KMS-11 (cell line): ENCODE results near the gene LARGE2.
"Not testable (repeated sequence)": the region's sequence is repeated elsewhere in the genome, so short reads cannot be mapped to it uniquely, and the experiment has no call there.

Source experiments
- H2AFZ ChIP-seq: fragments of 200-600 bp; sonication (generic); 2 replicates; pipeline ENCODE4 v1.6.1; 2016; ENCODE audit warnings: antibody characterized with exemption, mixed run types, low read depth
- H3K27ac ChIP-seq: fragments of 200-600 bp; sonication (generic); 2 replicates; pipeline ENCODE4 v1.6.1; 2016; ENCODE audit warnings: mild to moderate bottlenecking, mixed run types
- H3K27me3 ChIP-seq: fragments of 200-600 bp; sonication (generic); 2 replicates; pipeline ENCODE4 v1.6.1; 2017; ENCODE audit warnings: mild to moderate bottlenecking, low read depth, mixed run types, moderate library complexity; ENCODE audit not compliant: insufficient read depth
- H3K36me3 ChIP-seq: fragments of 200-600 bp; sonication (generic); 2 replicates; pipeline ENCODE4 v1.6.1; 2017; ENCODE audit warnings: mild to moderate bottlenecking, mixed run types; ENCODE audit not compliant: insufficient read depth
- H3K4me1 ChIP-seq: fragments of 200-600 bp; sonication (generic); 2 replicates; pipeline ENCODE4 v1.6.1; 2016; ENCODE audit warnings: mild to moderate bottlenecking, low read depth, mixed run types; ENCODE audit not compliant: poor library complexity, severe bottlenecking
- H3K4me2 ChIP-seq: fragments of 200-600 bp; sonication (generic); 2 replicates; pipeline ENCODE4 v1.7.0; 2016; ENCODE audit warnings: mild to moderate bottlenecking, mixed run types
- H3K4me3 ChIP-seq: fragments of 200-600 bp; sonication (generic); IDR thresholded peaks from 2 replicates; pipeline ENCODE4 v1.6.1; 2017; ENCODE audit warnings: low read depth, low read length, mixed read lengths; ENCODE audit not compliant: insufficient read depth
- H3K79me2 ChIP-seq: fragments of 200-600 bp; sonication (generic); 2 replicates; pipeline ENCODE4 v1.6.1; 2016; ENCODE audit warnings: low read depth, mixed run types; ENCODE audit not compliant: insufficient read depth
- H3K9ac ChIP-seq: fragments of 200-600 bp; sonication (generic); 2 replicates; pipeline ENCODE4 v1.6.1; 2016; ENCODE audit warnings: mild to moderate bottlenecking, mixed run types
- H4K20me1 ChIP-seq: fragments of 200-600 bp; sonication (generic); 2 replicates; pipeline ENCODE4 v1.6.1; 2016; ENCODE audit warnings: mild to moderate bottlenecking, mixed run types; ENCODE audit not compliant: insufficient read depth
- TF ChIP-seq, protein P1 (sequence below): fragments of 200-600 bp; sonication (generic); conservative IDR thresholded peaks from 2 replicates; pipeline ENCODE4 v1.6.1; 2017; ENCODE audit warnings: low read depth, mild to moderate bottlenecking, antibody characterized with exemption, low read length, moderate library complexity, mixed read lengths

LARGE2 gene

DNA sequence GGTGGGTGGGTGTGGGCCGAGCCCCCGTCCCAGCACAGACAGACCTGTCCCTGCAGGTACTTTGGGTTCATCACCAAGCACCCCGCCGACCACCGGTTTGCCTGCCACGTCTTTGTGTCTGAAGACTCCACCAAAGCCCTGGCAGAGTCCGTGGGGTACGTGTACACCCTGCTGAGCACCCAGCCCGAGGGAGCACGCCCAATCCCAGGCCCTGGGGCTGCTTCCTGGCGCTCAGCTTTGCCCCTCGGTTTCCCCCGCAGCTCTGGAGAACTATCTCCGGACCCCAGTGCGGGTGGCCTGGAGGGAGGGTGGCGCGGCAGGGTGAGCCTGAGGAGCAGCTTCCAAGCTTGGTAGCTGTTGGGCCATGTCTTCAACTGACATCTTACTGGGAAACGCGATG lies 17.4 kb upstream of the LARGE2 start:
- Histone ChIP-seq H3K4me2 (no peak overlapping the region), H4K20me1 (no peaks in the 10 kb centered on the region), H3K4me1 (no peaks in the 10 kb centered on the region), H3K27ac (no peak overlapping the region), H3K79me2 (no peaks in the 10 kb centered on the region), H3K36me3 (no peaks in the 10 kb centered on the region), H2AFZ (no peak overlapping the region), H3K27me3 (peaks cover 11% of the 10 kb centered on the region; the same call in 1 of the 2 replicates), H3K4me3 (no peak overlapping the region), H3K9ac (no peak overlapping the region)
- TF ChIP-seq, protein P1, sequence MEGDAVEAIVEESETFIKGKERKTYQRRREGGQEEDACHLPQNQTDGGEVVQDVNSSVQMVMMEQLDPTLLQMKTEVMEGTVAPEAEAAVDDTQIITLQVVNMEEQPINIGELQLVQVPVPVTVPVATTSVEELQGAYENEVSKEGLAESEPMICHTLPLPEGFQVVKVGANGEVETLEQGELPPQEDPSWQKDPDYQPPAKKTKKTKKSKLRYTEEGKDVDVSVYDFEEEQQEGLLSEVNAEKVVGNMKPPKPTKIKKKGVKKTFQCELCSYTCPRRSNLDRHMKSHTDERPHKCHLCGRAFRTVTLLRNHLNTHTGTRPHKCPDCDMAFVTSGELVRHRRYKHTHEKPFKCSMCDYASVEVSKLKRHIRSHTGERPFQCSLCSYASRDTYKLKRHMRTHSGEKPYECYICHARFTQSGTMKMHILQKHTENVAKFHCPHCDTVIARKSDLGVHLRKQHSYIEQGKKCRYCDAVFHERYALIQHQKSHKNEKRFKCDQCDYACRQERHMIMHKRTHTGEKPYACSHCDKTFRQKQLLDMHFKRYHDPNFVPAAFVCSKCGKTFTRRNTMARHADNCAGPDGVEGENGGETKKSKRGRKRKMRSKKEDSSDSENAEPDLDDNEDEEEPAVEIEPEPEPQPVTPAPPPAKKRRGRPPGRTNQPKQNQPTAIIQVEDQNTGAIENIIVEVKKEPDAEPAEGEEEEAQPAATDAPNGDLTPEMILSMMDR, result no peak

DNA sequence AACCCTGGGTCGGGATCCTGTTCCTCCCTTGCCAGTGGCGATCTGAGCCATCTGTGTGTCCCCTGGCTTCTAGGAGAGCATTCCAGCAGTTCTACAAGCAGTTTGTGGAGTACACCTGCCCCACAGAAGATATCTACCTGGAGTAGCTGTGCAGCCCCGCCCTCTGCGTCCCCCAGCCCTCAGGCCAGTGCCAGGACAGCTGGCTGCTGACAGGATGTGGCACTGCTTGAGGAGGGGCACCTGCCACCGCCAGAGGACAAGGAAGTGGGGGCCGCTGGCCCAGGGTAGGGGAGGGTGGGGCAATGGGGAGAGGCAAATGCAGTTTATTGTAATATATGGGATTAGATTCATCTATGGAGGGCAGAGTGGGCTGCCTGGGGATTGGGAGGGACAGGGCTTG lies 16.9 kb upstream of the LARGE2 start:
- H3K9ac ChIP-seq, H3K4me2 ChIP-seq, H4K20me1 ChIP-seq, H3K27ac ChIP-seq, H3K4me1 ChIP-seq, H3K4me3 ChIP-seq, H3K36me3 ChIP-seq, H3K79me2 ChIP-seq, H3K27me3 ChIP-seq, H2AFZ ChIP-seq: not testable (repeated sequence)

DNA sequence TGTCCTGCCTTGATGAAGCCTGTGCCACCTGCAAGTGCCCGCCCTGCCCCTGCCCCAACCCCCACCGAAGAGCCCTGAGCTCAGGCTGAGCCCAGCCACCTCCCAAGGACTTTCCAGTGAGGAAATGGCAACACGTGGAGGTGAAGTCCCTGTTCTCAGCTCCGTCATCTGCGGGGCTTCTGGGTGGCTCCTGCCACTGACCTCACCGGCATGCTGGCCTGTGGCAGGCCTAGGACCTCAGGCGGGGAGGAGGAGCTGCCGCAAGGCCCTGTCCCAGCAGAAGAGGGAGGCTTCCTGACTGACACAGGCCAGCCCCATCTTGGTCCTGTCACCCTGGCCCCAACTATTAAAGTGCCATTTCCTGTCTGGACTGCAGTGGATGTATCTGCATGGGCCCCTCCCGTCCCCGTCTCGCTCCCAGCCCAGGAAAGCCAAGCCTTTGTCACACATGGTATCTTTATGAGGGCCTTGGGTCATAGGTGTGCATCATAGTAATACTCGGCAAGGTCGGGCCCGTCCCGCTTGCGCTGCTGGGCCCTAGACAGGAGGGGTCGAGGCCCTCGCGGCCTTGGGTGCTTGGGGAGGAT lies 16.3 kb upstream of the LARGE2 start:
- H3K4me1 ChIP-seq, result no peaks in the 10 kb centered on the region
- H3K27me3 ChIP-seq, result peaks cover 2% of the 10 kb centered on the region; the same call in 1 of the 2 replicates
- H3K4me3 ChIP-seq, result no peak overlapping the region
- no peak overlapping the region for H3K27ac ChIP-seq
- H3K9ac ChIP-seq, result no peak overlapping the region
- H2AFZ ChIP-seq, result no peak overlapping the region
- H3K36me3 ChIP-seq, result no peaks in the 10 kb centered on the region
- H3K79me2 ChIP-seq, result no peaks in the 10 kb centered on the region
- H4K20me1 ChIP-seq, result no peaks in the 10 kb centered on the region
- H3K4me2 ChIP-seq, result no peak overlapping the region
- TF ChIP-seq, protein P1, result no peak

DNA sequence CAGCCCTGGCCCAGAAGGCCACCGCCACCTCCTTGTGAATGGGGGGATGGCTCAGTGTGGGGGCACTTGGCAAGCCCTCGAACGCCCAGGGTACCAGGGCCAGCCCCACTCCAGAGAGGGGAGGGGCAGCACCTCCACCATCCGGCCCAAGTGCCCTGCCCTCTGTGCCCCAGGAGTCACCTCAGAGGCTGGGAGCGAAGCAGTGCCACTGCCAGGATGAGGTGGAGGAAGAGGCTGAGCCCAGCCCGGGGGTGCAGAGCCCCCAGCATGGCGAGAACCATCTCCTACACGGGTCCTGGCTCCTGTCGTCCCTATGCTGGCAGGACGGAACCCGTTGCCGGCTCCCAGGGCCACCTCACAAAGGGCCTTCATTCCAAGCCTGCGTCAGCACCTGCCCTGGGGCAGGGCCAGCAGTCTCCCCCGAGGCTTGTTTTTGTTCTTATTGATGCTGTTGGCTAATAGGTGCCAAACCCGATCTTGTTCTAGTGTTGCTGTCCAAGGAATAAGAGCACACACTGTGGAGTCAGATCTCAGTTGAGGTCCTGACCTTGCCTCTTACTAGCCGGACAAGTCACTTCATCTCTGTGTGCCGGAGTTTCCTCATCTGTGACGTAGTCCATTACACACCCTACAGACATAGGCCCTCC lies 15.4 kb upstream of the LARGE2 start, which contains the start of gene FREY1:
Gene FREY1, minus strand, starts transcription at position 307 of the 647 bp plus-strand sequence. Its CDS starts 26 bp downstream, at position 281.
- H3K4me1 ChIP-seq, result no peaks in the 10 kb centered on the region
- H2AFZ ChIP-seq, result no peak within 1 kb of the TSS
- no peak within 1 kb of the TSS for H3K27ac ChIP-seq
- no peak within 1 kb of the TSS for H3K9ac ChIP-seq
- H4K20me1 ChIP-seq, result no peaks in the 10 kb centered on the region
- TF ChIP-seq, protein P1, result no peak
- H3K4me3 ChIP-seq, result no peak within 1 kb of the TSS
- H3K36me3 ChIP-seq, result no peaks in the 10 kb centered on the region
- H3K4me2 ChIP-seq, result no peak within 1 kb of the TSS
- no peaks in the 10 kb centered on the region for H3K27me3 ChIP-seq
- H3K79me2 ChIP-seq, result no peaks in the 10 kb centered on the region

GRCh38 chr11:45907911-45908370 lies 14.5 kb upstream of the LARGE2 start:
- no peak overlapping the region for H3K27ac ChIP-seq
- H3K4me3 ChIP-seq, result no peak overlapping the region
- TF ChIP-seq, protein P1, result no peak
- H3K4me1 ChIP-seq, result no peaks in the 10 kb centered on the region
- H3K36me3 ChIP-seq, result no peaks in the 10 kb centered on the region
- no peaks in the 10 kb centered on the region for H3K79me2 ChIP-seq
- H3K27me3 ChIP-seq, result no peaks in the 10 kb centered on the region
- no peak overlapping the region for H2AFZ ChIP-seq
- no peaks in the 10 kb centered on the region for H4K20me1 ChIP-seq
- no peak overlapping the region for H3K9ac ChIP-seq
- H3K4me2 ChIP-seq, result no peak overlapping the region
